Forelimb muscle (tissue), 1 donor: ENCODE data around the gene NOTO. TPM values are rescaled to one million over a fixed set of nuclear protein-coding genes. Genes with fewer than 3 reads are reported as not detected.

ENCODE experiments used
- DNase-seq: peaks from one replicate; pipeline ENCODE4 v3.0.0-alpha.2; 2013; ENCODE audit warnings: low read depth
- polyA plus RNA-seq: library from polyadenylated mRNA; unstranded; fragments of 120-200 nt; gene quantifications from one replicate; pipeline ENCODE4 v1.2.1, GENCODE V29; 2013; ENCODE audit not compliant: insufficient read length

The NOTO gene
- polyA plus RNA-seq, 1 donor, result not detected

DNA sequence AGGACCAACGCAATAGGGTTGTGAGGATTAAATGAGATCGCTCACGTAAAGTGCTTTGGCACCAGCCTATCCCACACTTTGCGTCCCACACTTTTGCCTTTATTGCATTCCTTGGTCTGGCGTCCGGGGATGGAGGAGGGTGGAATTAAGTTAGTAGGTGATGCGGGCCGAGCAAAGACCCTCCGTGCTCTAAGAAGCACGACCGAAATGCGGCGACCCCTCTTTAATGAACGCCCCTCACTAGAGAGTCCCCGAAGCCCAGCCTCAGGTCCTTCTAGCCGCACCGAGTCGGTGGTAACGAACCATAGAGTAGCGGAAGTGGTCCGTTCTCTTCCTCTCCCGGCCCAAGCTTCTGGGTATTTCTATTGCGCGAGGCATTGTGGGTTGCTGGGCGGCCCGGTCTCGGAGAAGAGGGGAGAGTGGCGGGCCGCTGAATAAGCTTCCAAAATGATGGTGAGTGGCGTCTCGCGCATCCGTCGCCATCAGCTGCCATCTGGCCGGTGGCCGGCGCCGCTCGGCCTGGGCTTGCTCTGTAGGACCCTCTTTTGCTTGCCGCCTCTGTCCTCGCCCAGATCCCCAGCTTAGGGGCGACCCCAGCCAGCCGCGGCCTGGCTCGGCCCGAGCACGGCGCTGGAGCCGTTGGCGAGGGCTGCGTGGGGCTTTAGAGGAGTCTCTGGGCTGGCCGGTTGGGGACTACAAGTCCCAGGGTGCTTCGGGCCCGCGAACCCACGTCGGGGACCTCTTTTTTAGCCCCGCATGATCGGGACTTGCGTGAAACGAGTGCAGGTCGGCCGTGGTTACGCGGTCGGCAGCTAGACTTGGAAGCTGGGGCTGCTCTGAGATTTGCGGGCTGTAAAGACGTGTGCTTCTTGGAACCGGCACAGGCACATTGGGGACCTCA, 31.8 kb downstream of the NOTO start, which contains the start of gene CCT7:
CCT7 (plus strand) TSS at position 377 of the 901 bp plus-strand sequence; CDS start at position 448, 71 bp downstream.
- peak; percentile 90 for DNase-seq

DNA sequence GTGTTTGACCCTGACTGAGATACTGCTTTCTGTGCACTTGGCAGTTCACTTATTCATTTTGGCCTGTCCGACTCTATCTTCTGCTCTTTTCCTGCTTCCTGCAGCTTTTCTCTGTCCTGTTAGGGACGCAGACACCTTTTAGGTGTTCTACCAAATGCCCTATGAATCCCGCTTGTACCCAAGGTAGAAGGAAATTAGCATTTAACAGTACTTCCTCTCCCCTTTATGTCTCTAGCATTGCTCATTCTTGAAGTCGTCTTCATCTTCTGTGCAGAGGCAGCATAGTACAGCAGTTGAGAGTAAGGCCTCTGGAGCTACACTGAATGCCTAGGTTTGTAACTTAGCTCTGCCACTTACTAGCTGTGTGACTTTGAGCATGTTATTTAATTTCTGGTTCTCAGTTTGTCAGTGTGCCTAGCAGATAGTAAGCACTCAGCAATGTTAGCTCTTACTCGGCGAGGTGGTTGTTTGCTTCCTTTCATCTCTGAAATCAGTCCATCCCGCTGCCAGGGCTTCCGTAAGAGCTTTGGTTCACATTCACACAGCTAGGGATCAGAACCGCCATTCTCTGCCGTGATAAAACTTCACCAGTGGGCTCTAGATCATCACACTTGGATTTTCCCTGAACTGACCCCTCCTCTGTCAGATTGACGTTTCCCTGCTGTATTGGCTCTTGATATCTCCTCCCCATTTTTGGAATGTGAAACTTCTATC, 33.1 kb downstream of the NOTO start:
- DNase-seq, result no peak

DNA sequence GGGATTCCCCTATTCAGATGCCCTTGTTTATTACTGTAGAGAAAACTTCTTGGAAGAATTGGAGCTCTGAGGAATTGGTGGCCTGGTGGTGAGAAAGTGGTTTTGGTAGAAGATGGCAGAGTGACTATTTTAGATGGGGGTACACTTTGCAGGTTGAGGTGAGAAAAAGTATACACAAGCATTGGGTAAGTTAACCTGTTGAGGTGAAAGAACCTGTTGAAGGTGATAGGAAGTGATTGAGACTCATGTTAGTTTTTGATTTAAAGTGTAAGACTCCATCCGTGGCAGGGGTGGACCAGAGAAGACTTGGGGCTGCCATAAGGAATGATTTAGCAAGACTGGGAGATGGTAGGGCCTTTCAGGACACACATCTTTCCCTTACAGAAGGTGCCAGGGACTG, 34.8 kb downstream of the NOTO start:
- no peak for DNase-seq

DNA sequence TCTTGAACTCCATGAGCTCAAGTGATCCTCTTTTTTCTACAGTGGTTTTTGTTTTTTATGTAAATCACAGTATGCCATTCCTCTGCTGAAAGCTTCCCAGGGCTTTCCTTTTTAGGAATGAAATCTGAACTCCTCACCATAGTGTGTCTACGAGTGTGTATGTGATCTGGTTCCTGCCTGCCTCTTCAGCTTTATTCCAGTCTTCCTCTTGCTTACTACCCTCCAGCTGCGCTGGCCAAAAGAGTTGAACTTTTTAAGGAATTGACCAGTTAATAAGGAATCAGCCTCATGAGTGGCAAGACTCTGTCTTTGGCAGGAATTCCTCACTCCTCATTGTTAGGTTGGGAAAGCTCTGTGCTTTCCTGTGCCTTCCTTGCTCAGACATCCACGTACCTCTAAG, 35.8 kb downstream of the NOTO start:
- DNase-seq, result no peak

DNA sequence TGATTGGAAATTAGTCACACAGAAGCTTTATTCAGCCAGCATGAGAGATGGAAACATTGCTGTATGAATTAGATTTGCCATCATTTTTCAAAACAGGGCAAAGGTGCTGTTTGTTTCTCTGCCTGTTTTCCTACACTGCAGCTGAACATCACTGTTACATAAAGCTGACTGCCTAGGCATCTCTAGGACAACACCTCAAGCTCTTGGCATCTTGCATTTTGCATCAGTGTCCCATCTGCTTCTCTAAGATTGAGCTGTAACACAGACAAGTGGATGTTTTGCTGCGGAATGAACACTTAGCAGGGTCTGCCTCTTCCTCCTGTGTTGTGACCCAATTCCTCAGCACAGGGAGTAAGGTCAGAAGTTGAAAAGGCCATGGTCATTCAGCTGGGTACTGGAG, 36.6 kb downstream of the NOTO start:
- DNase-seq, result no peak

DNA sequence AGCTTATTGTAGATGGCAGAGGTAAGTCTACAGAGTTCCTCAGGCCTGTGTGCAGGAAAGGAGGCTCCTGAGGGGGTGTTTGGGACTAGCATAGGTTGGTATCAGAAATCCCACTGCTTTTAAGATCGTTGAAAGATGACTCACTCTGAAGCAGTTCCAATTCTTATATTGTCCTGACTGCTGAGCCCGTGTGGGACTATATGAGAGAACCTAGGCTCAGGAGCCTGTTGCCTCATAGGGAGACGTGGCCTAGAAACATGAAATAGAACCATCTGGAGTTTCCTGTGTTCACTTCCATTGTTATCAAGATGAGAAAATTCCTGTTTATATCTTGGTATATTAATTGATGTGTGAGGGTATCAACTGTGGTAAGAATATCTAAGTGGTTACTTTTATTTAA, 37.4 kb downstream of the NOTO start:
- DNase-seq, result no peak

DNA sequence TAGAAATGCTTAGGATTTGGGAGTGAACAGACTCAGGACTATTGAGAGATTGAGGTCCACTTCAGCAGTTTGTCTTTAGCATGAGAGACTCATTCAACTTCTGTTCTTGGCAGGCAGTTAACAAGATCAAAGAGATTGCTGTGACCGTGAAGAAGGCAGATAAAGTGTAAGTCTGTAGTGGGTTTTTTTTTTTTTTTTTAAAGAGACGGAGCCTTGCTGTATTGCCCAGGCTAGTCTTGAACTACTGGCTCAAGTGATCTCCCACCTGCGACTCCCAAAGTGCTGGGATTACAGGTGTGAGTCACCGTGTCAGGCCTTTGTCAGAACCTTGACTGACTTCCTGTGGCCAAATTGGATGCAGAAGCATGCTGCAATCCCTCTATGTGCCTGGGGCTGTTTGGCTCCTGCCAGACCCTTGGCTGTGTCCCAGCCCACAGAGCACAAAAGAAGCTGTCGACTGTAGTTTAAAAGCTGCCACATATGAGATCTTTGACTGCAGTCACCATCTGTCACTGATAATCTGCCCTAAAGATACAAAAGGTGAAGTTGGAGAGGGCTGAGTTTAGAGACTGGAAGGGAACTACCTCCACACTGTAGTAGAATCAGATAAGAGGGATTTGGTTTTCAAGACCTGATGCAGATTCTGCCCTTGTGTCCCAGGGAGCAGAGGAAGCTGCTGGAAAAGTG, 41.7 kb downstream of the NOTO start:
- DNase-seq, result no peak

DNA sequence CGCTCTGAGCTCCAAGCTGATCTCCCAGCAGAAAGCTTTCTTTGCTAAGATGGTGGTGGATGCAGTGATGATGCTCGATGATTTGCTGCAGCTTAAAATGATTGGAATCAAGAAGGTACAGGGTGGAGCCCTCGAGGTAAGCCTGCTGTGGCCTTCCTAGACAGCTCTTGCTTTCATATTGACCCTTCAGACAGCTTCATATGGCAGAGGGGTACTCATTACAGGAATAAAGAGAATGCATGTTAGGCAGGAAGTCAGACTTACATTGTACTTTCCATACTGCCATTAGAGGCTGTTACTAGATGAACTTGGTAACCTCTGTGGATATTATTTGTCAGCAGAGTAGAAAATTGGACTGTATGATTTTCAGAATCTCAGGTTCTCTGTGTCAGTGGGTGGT, 42.2 kb downstream of the NOTO start:
- no peak for DNase-seq

DNA sequence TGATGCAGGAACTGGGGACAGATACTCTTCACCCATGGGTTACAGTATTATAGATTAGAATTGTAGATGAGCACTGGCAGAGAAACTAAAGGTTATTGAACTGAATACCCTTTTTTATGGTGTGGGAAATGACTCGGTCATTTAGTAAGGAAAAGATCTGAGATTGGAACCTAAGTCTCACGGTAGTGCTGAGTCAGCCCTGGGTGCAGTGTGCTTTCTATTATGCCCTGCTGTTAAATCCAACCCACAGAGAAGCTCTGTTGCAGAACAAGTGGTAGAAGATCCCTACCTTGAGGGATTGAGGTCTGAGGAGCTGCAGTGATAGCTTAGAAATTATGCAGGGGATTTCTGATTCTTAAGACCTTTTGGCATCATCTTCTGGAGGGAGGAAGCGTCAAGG, 44.5 kb downstream of the NOTO start:
- DNase-seq, result no peak

DNA sequence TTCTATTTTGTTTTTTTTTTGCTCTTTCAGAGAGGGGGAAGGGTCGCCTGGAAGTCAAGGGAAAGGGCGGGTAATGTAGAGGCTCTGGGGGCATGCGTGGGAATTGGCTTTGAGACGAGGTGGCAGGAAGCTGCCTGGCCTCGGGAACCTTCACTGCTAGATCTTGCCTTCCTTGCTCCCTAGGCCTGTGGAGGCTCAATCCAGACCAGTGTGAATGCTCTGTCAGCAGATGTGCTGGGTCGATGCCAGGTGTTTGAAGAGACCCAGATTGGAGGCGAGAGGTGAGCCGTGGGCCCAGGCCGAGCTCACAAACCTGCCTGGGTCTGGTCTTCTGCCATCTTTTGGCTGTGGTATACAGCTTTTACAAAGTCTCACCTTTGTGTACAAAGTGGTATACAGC, 47.3 kb downstream of the NOTO start:
- no peak for DNase-seq

DNA sequence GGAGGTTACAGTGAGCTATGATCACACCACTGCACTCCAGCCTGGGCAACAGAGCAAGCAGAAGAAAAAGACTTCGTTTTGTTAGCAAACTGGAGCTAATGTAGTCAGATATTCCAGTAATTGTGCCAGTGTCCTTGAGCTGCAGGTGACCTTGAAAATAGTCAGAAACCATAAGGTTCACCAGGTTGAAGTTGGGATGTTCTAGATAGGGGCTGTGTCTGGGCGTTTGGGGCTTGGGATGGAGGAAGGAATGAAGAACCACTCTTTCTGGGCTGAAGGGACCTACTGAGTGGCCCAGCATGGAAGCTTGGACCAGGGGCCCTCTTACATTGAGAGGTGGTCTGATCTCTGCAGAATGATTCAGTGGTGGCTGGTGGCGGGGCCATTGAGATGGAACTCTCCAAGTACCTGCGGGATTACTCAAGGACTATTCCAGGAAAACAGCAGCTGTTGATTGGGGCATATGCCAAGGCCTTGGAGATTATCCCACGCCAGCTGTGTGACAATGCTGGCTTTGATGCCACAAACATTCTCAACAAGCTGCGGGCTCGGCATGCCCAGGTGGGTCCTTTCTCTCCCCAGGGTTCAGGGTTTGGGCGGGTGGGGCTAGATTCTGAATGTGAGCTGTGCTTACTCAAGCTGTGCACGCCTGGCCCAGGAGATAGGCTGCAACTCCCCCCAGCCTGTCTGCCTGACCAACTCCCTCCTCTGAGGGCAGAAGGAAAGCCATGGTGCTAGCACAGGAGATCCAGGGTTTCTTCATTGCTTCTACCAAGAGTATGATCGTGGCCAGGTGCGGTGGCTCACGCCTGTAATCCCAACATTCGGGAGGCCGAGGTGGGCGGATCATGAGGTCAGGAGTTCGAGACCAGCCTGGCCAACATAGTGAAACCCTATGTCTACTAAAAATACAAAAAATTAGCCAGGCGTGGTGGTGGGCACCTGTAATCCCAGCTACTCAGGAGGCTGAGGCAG, 48.8 kb downstream of the NOTO start:
- no peak for DNase-seq

DNA sequence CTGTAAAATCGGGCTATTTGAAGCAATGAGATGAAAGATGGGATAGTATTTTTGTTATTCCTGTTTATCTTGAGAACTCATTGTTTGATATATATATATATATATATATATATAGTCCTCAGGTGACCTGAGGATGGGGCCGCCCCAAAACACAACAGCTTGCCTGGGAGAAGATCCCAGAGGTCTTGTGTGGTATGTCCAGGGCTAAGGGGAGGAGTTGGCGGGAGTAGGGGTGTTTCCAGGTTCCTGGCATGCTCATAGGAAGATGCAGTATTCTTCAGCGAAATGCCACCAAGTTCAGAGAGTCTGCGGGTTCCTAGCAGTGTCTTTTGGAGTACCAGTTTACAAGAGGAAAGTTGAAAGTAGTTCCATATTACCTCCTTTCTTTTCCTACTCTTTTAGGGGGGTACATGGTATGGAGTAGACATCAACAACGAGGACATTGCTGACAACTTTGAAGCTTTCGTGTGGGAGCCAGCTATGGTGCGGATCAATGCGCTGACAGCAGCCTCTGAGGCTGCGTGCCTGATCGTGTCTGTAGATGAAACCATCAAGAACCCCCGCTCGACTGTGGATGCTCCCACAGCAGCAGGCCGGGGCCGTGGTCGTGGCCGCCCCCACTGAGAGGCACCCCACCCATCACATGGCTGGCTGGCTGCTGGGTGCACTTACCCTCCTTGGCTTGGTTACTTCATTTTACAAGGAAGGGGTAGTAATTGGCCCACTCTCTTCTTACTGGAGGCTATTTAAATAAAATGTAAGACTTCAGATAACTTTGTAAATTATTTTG, 50.1 kb downstream of the NOTO start:
- DNase-seq, result no peak

DNA sequence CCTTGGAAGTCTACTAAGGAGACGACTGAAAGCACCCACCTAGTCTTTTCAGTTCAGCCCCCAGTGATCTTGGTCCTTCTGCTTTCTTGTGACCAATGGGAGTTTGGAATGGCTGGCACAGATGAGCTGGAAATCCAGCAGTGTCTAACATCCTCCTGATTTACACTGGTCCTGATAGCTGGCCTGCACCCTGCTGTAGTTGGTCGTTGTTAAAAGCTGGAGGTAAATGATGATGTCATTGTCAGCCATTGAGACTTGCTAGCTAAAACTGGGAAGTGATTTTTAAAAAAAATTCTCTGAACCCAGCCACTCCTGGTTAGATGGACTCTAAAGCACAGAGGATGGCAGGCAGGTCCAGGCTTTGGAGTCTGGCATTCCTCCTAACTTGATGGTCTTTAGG, 51.0 kb downstream of the NOTO start:
- DNase-seq, result no peak

DNA sequence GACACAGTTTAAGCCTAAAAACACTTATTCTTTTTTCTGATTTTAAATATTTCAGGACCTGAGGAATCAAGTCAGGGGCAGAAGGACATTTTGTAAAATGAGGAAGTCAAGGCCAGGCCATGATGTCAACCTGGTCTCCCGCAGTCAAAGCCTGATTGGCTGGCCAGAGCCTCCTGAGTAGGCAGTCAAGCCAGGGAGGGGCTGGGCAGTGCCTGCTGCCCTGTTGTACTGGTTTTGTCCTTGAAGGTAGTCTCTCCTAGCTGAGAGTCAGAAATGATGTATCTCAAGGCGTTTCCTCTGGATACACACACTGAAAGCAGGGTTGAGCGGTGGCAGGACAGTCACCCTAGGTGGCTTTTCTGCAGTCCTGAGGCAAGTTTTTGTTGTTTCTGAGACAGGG, 51.5 kb downstream of the NOTO start:
- DNase-seq, result no peak

DNA sequence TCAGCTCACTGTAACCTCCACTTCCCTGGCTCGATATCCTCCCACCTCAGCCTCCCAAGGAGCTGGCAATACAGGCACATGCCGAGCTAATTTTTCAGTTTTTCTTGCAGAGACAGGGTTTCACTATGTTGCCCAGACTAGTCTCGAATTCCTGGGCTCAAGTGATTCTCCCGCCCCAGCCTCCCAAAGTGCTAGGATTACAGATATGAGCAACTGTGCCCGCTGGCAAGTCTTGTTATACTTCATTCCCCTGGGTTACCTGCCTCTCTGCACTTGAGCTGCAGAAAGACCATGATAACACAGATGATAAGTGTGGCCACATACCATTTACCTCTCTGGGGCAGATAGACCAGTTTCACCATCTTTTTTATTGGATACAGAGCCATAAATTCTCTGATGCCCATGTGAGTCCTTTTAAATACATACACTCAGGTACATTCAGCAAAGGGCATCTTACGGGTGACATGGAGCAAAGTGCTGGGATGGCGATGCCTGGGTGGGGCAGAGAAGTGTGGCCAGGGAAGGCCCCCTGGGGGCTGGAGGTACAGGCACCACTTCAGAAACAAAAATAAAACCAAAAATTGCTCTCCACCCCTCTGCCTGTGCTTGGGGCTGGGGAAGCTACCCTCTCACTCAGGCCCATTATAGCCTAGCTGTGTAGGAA, 52.1 kb downstream of the NOTO start:
- no peak for DNase-seq

DNA sequence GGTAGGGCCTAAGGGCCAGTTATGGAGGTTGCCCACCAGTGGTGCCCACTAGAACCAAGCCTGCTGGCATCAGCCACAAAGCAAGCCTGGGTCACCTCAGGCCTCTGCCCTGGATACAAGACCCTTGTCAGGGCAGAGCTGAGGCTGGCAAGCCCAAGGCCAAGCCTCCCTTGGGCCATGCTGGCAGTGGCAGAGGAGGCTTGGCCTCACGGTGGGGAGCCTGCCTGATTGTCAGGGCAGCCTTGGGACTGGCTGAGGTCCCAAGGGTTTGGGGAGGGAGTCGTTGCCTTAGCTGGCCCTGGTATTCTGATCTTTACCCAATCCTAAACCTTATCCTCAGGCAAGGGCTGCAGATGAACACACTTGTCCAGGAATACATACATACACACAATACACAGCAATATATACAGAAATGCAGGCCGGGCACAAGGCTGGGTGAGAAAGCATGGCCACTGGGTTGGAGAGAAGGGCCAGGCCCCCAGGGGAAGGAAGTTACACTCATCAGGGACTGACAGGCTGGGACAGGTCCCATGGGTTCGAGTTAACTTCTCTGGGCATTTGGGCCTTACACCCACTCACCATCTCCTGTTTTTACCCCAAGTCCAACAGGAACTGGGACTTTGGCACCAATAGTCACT, 52.8 kb downstream of the NOTO start:
- DNase-seq, result no peak

DNA sequence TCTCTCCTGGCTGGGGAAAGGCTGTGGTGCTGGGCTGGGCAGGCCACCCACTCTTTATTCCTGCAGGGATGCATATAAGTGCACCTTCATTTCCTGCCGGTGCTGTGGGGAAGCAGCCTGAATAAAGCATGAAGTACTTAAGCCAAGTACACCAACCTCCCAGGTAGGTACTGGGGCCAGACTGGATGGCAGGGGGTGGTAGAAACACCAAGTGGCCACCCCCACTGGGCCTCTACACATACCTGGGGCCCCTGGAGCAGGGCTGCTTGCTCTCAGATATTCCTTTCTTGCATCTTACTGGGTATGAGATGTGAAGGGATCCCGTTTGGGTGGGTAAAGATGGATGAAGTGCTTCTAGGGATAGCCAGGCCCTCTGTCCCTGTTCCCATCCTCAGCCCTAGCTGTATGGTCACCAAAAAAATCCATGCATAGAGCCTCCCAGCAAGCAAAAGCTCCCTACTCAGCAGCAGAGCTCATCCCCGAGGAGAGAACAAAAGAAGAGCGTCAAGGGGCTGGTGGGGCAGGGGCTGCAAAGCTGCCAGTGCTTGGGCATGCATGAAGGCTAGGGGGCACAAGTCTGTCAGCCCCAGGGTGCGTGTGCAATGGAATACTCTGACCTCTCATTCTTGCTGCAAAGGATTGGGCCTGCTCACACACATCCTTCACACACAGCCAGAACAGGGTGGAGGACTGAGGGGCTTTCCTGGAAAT, 53.7 kb downstream of the NOTO start:
- DNase-seq, result no peak

DNA sequence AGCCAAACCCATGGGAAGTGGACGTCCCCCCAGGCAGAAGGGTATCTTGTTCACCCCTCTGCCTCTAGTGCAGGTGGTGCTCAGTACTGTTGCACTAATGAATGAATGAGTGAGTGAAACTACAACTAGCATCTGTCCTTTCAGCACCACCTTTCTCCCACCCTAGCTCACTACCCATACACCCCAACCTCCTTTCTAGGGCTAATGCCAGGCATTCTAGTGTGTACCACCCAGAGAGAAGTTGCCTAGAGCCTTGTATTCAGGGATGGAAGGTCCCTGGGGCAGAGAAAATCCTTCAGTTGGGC, 54.2 kb downstream of the NOTO start:
- DNase-seq, result no peak

DNA sequence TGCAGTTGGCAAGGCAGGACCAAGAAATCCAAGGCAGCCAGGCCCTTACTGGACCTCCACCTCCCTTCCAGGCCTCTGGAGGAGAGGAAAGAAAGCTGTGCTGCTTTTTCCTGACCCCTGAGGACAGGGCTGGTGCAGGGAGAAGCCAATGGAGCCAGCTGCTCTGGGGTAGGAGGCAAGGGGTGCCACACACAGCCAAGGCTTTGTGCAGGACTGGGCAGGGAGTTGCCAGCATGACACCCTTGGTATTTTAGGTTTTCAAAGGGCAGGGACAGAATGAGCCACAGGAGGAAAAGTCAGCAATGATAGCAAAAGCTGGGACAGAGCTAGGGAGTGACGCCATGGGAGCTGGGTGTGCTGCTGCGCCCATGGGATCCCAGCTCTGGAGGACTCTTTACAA, 54.6 kb downstream of the NOTO start:
- no peak for DNase-seq
